ENCODE results near the gene PRKAB2.

GRCh38 chr1:147169171-147169570 is 3.1 kb downstream of the PRKAB2 start:
- TF ChIP-seq CTCF (IDR thresholded peaks at IDR 0.05) = no peak
- no peak for TF ChIP-seq EP300 (IDR thresholded peaks at IDR 0.05; ENCODE audit: low read depth)
